ENCODE measurements around the gene ANTKMT.

The ANTKMT gene

GRCh38 chr16:700684-701584 is 20.0 kb upstream of the ANTKMT start:
- DNase-seq (ENCODE audit: low read depth): no peak

- no peak for DNase-seq (ENCODE audit: low read depth)
Observed at GRCh38 chr16:702341-702740, 18.6 kb upstream of the ANTKMT start.

GRCh38 chr16:703406-703805 is 17.5 kb upstream of the ANTKMT start:
- DNase-seq (ENCODE audit: low read depth): no peak

DNA sequence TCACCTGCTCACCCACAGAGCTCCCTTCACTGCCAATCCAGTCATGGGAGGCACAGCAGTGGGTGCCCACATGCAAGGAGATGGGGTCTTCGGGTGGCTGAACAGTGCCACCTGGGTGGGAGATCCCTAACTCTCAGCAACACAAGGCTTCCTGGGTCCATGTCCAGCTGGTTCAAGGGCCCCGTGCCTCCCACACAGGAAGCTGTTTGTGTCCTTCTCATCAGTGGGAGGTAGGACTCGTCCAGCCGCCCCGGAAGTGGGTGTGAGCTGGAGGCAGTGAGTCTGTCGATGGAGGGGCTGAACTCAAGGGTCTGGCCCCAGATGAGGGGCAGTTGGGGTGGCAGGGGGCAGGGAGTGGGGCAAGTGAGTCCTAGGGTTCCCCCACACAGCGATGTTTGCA is 16.9 kb upstream of the ANTKMT start:
- no peak for DNase-seq (ENCODE audit: low read depth)

- DNase-seq (ENCODE audit: low read depth): no peak
Observed at GRCh38 chr16:704552-705380, 16.2 kb upstream of the ANTKMT start.

DNA sequence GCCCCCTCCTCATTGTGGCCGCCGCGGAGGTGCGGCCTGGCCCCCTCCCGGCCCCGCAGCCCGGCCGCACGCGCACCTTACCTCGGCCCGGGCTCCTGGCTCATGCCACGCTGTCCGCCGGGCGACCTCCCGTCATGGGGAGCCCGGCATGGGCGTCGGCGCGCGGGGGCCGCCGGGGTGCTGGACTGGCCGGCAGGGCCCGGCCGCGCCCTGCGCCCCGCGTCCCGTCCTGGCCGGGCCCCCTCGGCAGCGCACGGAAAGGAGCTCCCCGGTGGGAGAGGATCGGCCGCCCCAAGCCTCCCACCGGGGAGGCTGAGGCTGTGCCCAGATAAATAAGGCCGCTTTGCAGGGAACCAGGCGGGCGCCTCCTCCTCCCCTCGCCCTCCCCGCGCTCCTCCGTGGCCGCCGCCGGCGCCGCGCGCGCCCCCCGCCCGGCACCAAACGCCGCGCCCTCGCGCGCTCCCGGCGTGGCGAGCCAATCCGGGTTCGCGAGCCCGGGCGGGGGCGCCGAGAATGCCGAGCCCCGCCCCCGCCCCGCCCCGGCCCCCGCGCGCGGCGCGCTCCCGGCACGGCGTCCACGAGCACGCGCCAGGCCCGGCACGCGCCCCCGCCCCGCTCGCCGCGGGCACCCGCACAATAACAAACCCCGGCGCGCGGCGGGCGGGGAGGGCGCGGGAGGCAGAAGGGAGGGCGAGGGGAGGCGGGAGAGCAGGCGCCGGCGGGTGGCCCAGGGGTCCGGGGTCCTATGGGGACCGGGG is 15.3 kb upstream of the ANTKMT start, which contains the start of gene FBXL16:
Gene FBXL16 (minus strand): TSS at position 371 of the 758 bp plus-strand sequence. CDS start 8,396 bp downstream, outside the sequence.
- no peak for DNase-seq (ENCODE audit: low read depth)

- no peak for DNase-seq (ENCODE audit: low read depth)
Observed at GRCh38 chr16:706189-707061, 14.5 kb upstream of the ANTKMT start.

DNA sequence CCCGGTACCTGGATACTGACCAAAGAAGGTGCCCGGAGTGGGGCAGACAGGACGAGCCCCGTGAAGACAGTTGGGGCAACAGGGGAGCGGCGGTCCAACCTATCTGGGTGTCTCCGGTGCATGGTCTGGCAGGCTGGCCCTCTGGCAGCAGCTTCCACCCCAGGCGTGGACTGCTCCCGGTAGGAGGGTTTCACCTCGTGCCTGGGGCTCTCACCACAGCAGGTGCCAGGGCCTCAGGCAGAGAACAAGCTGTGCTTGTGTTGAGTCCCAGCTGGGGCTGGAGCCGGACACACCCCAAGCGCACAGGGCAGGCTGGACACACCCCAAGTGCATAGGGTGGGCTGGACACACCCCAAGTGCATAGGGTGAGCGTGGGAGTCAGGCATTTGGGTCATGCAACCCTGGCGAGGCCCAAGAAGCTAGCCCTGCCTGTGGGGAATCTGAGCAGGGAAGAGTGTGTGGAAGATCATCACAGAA is 13.8 kb upstream of the ANTKMT start:
- no peak for DNase-seq (ENCODE audit: low read depth)

DNA sequence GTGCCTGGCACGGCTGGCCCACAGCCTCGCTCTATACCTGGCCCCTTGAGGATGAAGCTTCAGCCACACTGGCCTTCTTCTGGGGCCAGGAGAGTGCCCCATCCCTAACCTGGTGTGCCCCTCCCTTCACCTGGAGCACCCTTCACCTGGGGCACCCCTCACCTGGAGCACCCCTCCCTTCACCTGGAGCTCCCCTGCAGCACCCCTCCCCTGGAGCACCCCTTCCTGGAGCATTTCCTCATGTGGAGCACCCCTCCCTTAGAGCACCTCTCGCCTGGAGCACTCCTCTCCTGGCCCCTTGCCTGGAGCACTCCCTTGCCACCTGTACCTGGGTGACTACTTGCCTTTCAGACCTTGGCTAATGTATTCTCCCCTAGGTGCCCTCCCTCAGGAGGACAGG is 12.9 kb upstream of the ANTKMT start:
- no peak for DNase-seq (ENCODE audit: low read depth)

DNA sequence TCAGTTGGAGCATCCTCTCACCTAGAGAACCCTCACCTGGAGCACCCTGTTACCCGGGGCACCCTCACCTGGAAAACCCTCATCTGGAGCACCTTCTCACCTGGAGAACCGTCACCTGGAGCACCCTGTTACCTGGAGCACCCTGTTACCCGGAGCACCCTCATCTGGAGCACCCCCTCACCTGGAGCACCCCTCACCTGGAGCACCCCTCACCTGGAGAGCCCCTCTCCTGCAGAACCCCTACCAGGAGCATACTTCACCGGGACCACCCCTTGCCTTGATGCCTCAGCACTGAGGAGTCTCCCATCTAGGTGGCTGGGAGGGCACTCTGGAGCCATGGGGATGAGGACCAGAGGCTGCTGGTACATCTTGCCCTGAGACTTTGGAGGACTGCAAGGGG is 12.0 kb upstream of the ANTKMT start:
- no peak for DNase-seq (ENCODE audit: low read depth)

GRCh38 chr16:709566-710499 is 11.1 kb upstream of the ANTKMT start:
- DNase-seq (ENCODE audit: low read depth): peak; percentile 51

- no peak for DNase-seq (ENCODE audit: low read depth)
Observed at GRCh38 chr16:710500-711075, 10.4 kb upstream of the ANTKMT start.

GRCh38 chr16:711084-711483 is 9.9 kb upstream of the ANTKMT start:
- no peak for DNase-seq (ENCODE audit: low read depth)

DNA sequence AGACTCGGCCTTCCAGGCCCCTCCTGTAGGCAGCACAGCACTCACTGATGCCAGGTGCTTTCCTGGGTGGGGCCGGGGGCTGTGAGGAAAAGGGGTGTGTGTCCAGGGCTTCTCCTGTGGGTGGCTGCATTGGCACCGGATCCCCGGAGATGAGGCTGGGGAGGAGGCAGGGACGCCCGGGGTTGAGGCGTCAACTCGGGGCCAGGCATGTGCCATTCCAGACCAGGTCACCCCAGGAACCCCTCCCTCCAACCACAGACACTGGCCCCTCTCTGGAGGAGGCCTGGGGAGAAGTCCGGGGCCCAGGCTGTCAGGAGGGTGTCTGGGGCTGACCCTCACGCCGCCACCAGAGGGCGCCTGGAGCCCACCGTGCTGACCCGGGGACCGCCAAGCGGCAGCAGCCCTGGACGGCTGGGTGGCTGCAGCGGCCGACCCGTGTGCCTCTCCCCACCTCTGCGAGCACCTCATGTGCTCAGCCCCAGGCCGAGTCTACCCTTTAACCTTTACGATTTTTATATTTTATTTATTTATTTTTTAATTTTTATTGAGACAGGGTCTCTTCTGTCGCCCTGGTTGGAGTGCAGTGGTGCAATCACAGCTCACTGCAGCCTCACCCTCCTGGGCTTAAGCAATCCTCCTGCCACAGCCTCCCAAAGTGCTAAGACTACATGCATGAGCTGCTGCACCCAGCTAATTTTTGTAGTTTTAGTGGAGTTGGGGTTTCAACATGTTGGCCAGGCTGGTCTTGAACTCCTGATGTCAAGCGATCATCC is 9.2 kb upstream of the ANTKMT start:
- no peak for DNase-seq (ENCODE audit: low read depth)

- DNase-seq (ENCODE audit: low read depth): peak; percentile 88
Observed at GRCh38 chr16:712740-713250, 8.2 kb upstream of the ANTKMT start.

DNA sequence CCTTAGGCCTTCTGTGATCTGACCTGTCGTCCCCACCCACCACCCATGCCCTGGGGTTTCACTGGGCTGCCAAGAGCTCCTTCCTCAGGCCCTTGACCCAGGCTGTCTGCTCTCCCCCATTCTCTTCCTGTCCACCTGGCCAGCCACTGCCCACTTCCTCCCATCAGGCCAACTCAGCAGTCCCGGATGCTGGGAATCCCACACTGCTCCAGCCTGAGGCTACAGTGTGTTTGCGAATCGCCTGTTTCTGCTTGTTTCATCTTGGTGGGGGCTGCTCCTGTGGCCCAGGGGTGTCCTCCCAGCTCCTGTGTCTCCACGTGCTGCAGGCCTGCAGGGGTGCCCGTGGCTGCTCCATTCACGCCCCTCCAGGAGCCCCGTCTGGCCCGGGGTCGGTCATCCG is 6.9 kb upstream of the ANTKMT start:
- DNase-seq (ENCODE audit: low read depth): no peak

DNA sequence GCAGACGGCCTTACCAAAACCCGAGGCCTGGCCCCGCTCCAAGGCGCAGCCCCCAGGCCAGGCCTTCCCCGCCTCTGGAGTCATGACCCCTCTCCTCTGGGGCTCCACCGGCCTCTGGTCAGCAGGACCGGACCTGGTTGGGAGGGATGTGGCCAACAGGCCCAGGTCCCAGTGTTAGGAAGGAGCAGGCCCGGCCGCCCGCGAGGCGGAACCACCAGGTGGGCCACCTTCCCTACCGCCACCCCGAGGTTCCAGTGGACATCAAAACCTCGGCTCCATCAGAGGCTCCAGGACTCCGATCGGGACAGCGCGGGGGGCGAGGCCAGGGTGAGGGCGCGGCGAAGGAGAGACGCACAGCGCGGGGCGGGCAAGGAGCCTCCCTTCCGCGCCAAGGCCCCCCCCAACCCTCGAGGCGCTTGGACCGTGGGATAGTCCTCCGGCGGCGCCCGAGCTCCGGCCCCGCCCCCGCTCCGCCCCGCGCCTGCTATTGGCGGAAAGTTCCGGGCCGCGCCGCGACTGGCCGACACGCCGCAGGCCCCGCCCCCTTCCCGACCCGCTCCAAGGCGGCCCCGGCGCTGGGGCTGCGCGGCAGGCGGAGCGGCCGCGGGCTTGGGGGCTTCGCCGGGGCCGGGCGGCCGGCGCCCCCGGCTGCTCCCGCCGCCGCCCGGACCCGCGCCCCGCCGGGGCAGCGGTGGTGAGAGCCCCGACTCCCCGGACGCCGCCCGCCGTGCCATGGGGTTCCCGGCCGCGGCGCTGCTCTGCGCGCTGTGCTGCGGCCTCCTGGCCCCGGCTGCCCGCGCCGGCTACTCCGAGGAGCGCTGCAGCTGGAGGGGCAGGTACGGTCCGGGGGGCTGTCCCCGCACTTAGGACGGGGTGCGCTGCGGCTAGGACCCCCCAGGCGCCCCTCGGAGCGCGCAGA is 6.1 kb upstream of the ANTKMT start, which contains the start of gene METRN:
Gene METRN (plus strand): TSS at position 561 of the 919 bp plus-strand sequence. CDS start 172 bp downstream, at position 733.
- no peak for DNase-seq (ENCODE audit: low read depth)
